ENCODE data around the gene TEX22.
A peak's percentile ranks its signal among the peaks of the same experiment; 100 is the strongest.

Gene TEX22

DNA sequence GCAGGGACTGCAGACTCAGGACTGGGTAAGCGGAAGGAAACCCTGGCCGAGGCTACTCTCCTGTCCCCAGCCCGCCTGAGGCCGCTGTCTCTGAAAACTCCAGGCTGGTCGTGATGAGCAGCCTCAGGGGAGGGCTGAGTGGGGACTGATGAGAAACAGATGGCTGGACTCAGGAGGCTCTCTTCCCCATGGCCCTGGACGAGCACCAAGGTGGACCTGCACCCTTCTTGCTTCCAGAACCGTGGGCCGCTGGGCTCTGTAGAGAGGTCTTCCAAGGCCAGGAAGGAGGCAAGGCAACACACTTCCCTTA lies 1.1 kb downstream of the TEX22 start:
- TF ChIP-seq, protein P1, sequence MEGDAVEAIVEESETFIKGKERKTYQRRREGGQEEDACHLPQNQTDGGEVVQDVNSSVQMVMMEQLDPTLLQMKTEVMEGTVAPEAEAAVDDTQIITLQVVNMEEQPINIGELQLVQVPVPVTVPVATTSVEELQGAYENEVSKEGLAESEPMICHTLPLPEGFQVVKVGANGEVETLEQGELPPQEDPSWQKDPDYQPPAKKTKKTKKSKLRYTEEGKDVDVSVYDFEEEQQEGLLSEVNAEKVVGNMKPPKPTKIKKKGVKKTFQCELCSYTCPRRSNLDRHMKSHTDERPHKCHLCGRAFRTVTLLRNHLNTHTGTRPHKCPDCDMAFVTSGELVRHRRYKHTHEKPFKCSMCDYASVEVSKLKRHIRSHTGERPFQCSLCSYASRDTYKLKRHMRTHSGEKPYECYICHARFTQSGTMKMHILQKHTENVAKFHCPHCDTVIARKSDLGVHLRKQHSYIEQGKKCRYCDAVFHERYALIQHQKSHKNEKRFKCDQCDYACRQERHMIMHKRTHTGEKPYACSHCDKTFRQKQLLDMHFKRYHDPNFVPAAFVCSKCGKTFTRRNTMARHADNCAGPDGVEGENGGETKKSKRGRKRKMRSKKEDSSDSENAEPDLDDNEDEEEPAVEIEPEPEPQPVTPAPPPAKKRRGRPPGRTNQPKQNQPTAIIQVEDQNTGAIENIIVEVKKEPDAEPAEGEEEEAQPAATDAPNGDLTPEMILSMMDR (conservative IDR thresholded peaks at IDR 0.05), result no peak
- TF ChIP-seq ZFX (IDR thresholded peaks at IDR 0.05), result no peak
- H3K27ac ChIP-seq, result peak overlapping the region; percentile 95

GRCh38 chr14:105400016-105400415 lies 1.7 kb downstream of the TEX22 start:
- H3K27ac ChIP-seq, result no peak overlapping the region; the same call in 1 of the 2 replicates
- TF ChIP-seq, protein P1 (conservative IDR thresholded peaks at IDR 0.05), result no peak
- TF ChIP-seq ZFX (IDR thresholded peaks at IDR 0.05), result no peak

DNA sequence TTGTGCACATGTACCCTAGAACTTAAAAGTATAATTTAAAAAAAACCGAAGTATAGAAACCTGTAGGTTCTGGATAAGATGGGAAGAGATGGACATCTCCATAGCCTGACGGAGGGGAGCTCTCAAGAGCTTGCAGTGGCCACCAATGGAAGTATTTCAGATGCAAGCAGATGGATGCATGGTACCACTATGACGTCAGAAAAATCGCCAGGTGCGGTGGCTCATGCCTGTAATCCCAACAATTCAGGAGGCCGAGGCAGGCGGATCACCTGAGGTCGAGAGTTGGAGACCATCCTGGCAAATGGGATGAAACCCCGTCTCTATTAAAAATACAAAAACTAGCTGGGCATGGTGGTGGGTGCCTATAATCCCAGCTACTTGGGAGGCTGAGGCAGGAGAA lies 3.4 kb downstream of the TEX22 start:
- H3K27ac ChIP-seq, result no peak overlapping the region
- TF ChIP-seq ZFX (IDR thresholded peaks at IDR 0.05), result no peak
- TF ChIP-seq, protein P1 (conservative IDR thresholded peaks at IDR 0.05), result no peak

DNA sequence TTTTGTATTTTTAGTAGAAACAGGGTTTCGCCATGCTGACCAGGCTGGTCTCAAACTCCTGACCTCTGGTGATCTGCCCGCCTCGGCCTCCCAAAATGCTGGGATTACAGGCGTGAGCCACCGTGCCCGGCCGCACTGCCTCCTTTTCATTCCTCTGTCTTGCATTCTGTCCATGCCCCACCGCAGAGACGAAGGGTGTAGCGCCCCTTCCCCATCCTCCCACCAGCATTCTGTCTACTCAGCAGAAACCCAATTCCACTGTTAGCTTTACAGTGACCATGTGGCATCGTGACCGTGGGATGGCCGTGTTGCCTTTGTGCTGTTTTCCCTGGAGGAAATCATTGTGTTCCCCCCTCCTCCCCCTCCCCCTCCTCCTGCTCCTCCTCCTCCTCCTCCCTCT lies 10.3 kb downstream of the TEX22 start:
- no peak overlapping the region for H3K27ac ChIP-seq
- TF ChIP-seq, protein P1 (conservative IDR thresholded peaks at IDR 0.05), result no peak
- no peak for TF ChIP-seq ZFX (IDR thresholded peaks at IDR 0.05)

DNA sequence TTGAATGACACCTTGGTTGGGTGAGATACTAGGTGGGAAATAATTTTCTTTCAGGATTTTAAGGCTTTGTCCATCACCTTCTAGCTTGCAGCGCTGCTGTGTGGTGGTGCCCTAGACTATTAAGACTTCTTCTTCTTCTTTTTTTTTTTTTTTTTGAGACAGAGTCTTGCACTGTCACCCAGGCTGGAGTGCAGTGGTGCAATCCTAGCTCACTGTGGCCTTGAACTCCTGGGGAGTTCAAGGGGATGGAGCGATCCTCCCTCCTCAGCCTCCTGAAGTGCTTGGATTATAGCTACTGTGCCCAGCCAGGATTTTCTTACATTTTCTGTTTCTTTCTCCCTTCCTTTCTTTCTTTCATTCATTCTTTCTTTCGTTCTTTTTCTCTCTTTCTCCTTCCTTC lies 11.0 kb downstream of the TEX22 start:
- H3K27ac ChIP-seq, result no peak overlapping the region
- TF ChIP-seq, protein P1 (conservative IDR thresholded peaks at IDR 0.05), result no peak
- TF ChIP-seq ZFX (IDR thresholded peaks at IDR 0.05), result no peak

GRCh38 chr14:105410642-105411016 lies 12.3 kb downstream of the TEX22 start:
- TF ChIP-seq, protein P1 (conservative IDR thresholded peaks at IDR 0.05), result no peak
- no peak for TF ChIP-seq ZFX (IDR thresholded peaks at IDR 0.05)
- peak overlapping the region; percentile 5; the same call in 1 of the 2 replicates for H3K27ac ChIP-seq

DNA sequence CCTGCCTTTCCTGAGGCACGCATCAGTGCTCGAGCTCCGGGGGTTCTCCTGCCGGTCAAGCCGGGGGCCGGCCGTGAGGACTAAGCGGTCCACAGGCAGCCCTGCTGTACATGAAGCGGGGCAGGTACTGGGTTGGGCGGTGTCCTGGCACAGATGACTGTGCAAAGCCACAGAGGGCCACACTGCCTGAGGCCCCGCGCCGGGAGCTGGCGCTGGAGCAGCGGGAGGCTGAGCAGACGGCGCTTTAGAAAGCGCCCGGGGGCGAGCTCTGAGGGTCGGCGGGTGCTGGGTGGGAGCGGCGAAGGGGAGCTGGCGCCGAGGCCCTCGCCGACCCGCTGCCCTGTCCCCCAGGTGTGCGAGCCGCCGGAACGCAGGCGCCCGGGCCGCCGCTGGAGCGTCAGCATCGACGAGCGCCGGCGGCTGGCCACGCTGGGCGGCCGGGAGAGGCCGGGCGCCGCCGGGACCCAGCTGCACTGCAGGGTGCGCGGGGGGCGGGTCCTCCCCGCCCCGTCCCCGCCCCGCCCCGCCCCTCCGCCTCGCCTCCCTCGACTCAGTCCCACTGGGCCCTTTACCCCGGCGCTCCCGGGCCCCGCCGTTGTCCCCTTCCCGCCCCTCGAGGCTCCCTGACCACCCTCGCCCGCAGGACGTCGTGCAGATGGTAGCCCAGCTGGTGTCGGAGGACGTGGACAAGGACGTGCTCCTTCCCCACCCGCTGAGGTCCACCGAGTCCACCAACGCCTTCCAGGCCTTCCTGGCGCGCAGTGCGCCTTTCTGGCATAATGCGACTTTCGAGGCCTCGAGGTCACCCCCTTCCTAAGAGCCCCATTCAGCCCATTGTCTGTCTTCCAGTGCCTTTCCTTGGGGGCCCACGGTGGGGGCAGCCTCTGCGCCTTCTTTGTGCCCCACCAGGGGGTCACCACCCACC lies 12.9 kb downstream of the TEX22 start:
- peak overlapping the region; percentile 5; the same call in 1 of the 2 replicates for H3K27ac ChIP-seq
- TF ChIP-seq ZFX (IDR thresholded peaks at IDR 0.05), result no peak
- TF ChIP-seq, protein P1 (conservative IDR thresholded peaks at IDR 0.05), result no peak

Measured in C4-2B (cell line).